NCI-H1436 treated with DMSO at 0.1 percent for 48 hours (cell line): Measurements from ENCODE around the gene OR52D1.

Experiments
- DNase-seq: peaks from one replicate; lab custom pipeline; 2025; lab: John Stamatoyannopoulos, UW

Gene OR52D1

GRCh38 chr11:5514841-5515240 is 26.4 kb downstream of the OR52D1 start:
- DNase-seq, result no peak

- no peak for DNase-seq
Measured at GRCh38 chr11:5516599-5516998, 28.1 kb downstream of the OR52D1 start, which contains the start of gene UBQLNL. UBQLNL (minus strand) TSS chr11:5516699; CDS start chr11:5516441, 258 bp downstream.

GRCh38 chr11:5521540-5521939 is 33.1 kb downstream of the OR52D1 start:
- DNase-seq, result no peak

GRCh38 chr11:5522308-5522707 is 33.8 kb downstream of the OR52D1 start:
- DNase-seq, result no peak

- DNase-seq, result no peak
Measured at GRCh38 chr11:5524756-5525155, 36.3 kb downstream of the OR52D1 start.

- DNase-seq, result no peak
Measured at GRCh38 chr11:5527716-5528115, 39.2 kb downstream of the OR52D1 start.

GRCh38 chr11:5528495-5528894 is 40.0 kb downstream of the OR52D1 start:
- no peak for DNase-seq

- DNase-seq, result no peak
Measured at GRCh38 chr11:5531053-5531831, 42.8 kb downstream of the OR52D1 start.

- no peak for DNase-seq
Measured at GRCh38 chr11:5534046-5534445, 45.6 kb downstream of the OR52D1 start.

- DNase-seq, result no peak
Measured at GRCh38 chr11:5536482-5536881, 48.0 kb downstream of the OR52D1 start.
